Keratinocyte (primary cell): ENCODE data around the gene ST8SIA1.

Experiments used
- EZH2 ChIP-seq: IDR thresholded peaks from one replicate; pipeline ENCODE4 v1.6.1; 2012; ENCODE audit warnings: inconsistent platforms, mild to moderate bottlenecking, low read length, moderate library complexity
- TF ChIP-seq, protein P1 (sequence below), 3 experiments: IDR thresholded peaks in 1 of 3; conservative IDR thresholded peaks in 1 of 3; optimal IDR thresholded peaks in 1 of 3; 2 replicates in 2 of 3; 3 replicates in 1 of 3; pipeline versions ENCODE3 to v1.5.1; 2011; ENCODE audit warnings: low read length in 3 of 3, mild to moderate bottlenecking in 3 of 3, moderate library complexity in 2 of 3, control low read depth in 1 of 3, inconsistent platforms in 1 of 3; ENCODE audit not compliant: insufficient read depth in 2 of 3; ENCODE audit errors: extremely low read depth in 1 of 3

DNA sequence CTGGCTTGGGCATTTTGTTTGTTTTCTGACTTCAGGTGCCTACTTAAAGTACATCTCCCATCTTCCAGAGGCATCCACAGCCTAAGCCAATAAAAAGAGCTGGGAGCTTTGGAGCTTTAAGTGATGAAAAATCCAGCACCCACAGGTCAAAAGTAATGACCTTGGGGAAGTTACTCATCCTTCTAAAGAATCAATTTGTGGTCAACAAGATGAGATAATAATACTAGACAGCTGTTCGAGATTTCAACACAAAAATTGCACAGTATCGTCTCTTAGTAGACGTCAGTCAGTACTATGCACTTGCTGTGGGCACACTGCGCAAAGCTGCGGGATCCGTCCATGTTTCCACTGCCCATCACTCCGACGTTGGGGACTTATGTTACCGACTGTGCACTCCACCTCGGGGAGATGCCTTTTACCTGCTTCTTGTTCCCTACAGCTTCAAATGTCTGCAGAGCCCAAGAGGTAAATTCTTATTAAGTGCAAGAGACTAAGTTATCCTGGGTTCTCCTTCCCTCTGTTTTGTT is 1.3 kb downstream of the ST8SIA1 start:
- TF ChIP-seq, protein P1, sequence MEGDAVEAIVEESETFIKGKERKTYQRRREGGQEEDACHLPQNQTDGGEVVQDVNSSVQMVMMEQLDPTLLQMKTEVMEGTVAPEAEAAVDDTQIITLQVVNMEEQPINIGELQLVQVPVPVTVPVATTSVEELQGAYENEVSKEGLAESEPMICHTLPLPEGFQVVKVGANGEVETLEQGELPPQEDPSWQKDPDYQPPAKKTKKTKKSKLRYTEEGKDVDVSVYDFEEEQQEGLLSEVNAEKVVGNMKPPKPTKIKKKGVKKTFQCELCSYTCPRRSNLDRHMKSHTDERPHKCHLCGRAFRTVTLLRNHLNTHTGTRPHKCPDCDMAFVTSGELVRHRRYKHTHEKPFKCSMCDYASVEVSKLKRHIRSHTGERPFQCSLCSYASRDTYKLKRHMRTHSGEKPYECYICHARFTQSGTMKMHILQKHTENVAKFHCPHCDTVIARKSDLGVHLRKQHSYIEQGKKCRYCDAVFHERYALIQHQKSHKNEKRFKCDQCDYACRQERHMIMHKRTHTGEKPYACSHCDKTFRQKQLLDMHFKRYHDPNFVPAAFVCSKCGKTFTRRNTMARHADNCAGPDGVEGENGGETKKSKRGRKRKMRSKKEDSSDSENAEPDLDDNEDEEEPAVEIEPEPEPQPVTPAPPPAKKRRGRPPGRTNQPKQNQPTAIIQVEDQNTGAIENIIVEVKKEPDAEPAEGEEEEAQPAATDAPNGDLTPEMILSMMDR (optimal IDR thresholded peaks at IDR 0.05 in 1 of 3, IDR thresholded peaks at IDR 0.05 in 1 of 3, conservative IDR thresholded peaks at IDR 0.05 in 1 of 3; ENCODE audit: extremely low read depth in 1 of 3, insufficient read depth in 2 of 3, low read length in 3 of 3), result no peak
- TF ChIP-seq EZH2, result no peak
